Activated naive CD8-positive, alpha-beta T cell treated with anti-CD3 and anti-CD28 coated beads for 36 hours (primary cell): Measurements from ENCODE around the gene VWA3A. TPM values are rescaled to one million over a fixed set of nuclear protein-coding genes. Genes with fewer than 3 reads are reported as not detected.
"Not testable (repeated sequence)": the region's sequence is repeated elsewhere in the genome, so short reads cannot be mapped to it uniquely, and the experiment has no call there.

ENCODE experiments used
- DNase-seq: peaks from one replicate; pipeline ENCODE4 v3.0.0; 2021
- H3K27ac Mint-ChIP-seq: one replicate; pipeline ENCODE4 v1.8.0; 2022; ENCODE audit warnings: mild to moderate bottlenecking, moderate library complexity, mixed read lengths
- H3K27me3 Mint-ChIP-seq: one replicate; pipeline ENCODE4 v1.8.0; 2022; ENCODE audit warnings: mild to moderate bottlenecking, mixed read lengths
- H3K36me3 Mint-ChIP-seq: one replicate; pipeline ENCODE4 v1.8.0; 2021; ENCODE audit warnings: mild to moderate bottlenecking, mixed read lengths
- H3K4me1 Mint-ChIP-seq: one replicate; pipeline ENCODE4 v1.8.0; 2021; ENCODE audit warnings: mixed read lengths
- H3K4me3 Mint-ChIP-seq: one replicate; pipeline ENCODE4 v1.8.0; 2022; ENCODE audit warnings: mild to moderate bottlenecking, moderate library complexity, mixed read lengths
- H3K9me3 Mint-ChIP-seq: one replicate; pipeline ENCODE4 v1.8.0; 2022; ENCODE audit warnings: mixed read lengths
- total RNA-seq, 2 experiments: library from RNA; stranded (reverse); gene quantifications; one replicate each; pipeline ENCODE4 v1.2.3, GENCODE V29; 2021

The VWA3A gene
- total RNA-seq = under 1 TPM in 1 of 2 experiments, not detected in 1; 0.22 TPM

- H3K36me3 Mint-ChIP-seq = no peaks in the 10 kb centered on the region
- no peaks in the 10 kb centered on the region for H3K9me3 Mint-ChIP-seq
- DNase-seq = no peak
- no peaks in the 10 kb centered on the region for H3K4me1 Mint-ChIP-seq
- no peak within 1 kb of the TSS for H3K4me3 Mint-ChIP-seq
- peaks cover 3% of the 10 kb centered on the region for H3K27me3 Mint-ChIP-seq
- H3K27ac Mint-ChIP-seq = no peak within 1 kb of the TSS
Measured at GRCh38 chr16:22092143-22092933, at the start of gene VWA3A. VWA3A (plus strand) TSS chr16:22092541; CDS start chr16:22092638, 97 bp downstream.

GRCh38 chr16:22043882-22044281, 48.5 kb upstream of the VWA3A start:
- H3K9me3 Mint-ChIP-seq, H3K4me1 Mint-ChIP-seq, H3K27me3 Mint-ChIP-seq, H3K27ac Mint-ChIP-seq, DNase-seq, H3K4me3 Mint-ChIP-seq, H3K36me3 Mint-ChIP-seq: not testable (repeated sequence)

GRCh38 chr16:22045888-22046287, 46.5 kb upstream of the VWA3A start:
- not testable (repeated sequence) for H3K9me3 Mint-ChIP-seq, H3K27me3 Mint-ChIP-seq, H3K27ac Mint-ChIP-seq, H3K4me1 Mint-ChIP-seq, DNase-seq, H3K4me3 Mint-ChIP-seq, H3K36me3 Mint-ChIP-seq

GRCh38 chr16:22050963-22051362, 41.4 kb upstream of the VWA3A start:
- Mint-ChIP-seq H3K27ac (no peak overlapping the region), H3K36me3 (peaks cover 1% of the 10 kb centered on the region), H3K27me3 (no peaks in the 10 kb centered on the region), H3K9me3 (no peaks in the 10 kb centered on the region), H3K4me1 (peaks cover 21% of the 10 kb centered on the region), H3K4me3 (no peak overlapping the region)
- no peak for DNase-seq

- H3K4me3 Mint-ChIP-seq = no peak overlapping the region
- H3K9me3 Mint-ChIP-seq = no peaks in the 10 kb centered on the region
- H3K27ac Mint-ChIP-seq = no peak overlapping the region
- H3K36me3 Mint-ChIP-seq = peaks cover 7% of the 10 kb centered on the region
- peaks cover 21% of the 10 kb centered on the region for H3K4me1 Mint-ChIP-seq
- H3K27me3 Mint-ChIP-seq = no peaks in the 10 kb centered on the region
- no peak for DNase-seq
Measured at GRCh38 chr16:22052980-22053379, 39.4 kb upstream of the VWA3A start.

GRCh38 chr16:22053921-22054341, 38.4 kb upstream of the VWA3A start:
- peaks cover 11% of the 10 kb centered on the region for H3K36me3 Mint-ChIP-seq
- peaks cover 2% of the 10 kb centered on the region for H3K9me3 Mint-ChIP-seq
- no peak for DNase-seq
- no peak overlapping the region for H3K27ac Mint-ChIP-seq
- peaks cover 25% of the 10 kb centered on the region for H3K4me1 Mint-ChIP-seq
- no peaks in the 10 kb centered on the region for H3K27me3 Mint-ChIP-seq
- no peak overlapping the region for H3K4me3 Mint-ChIP-seq

GRCh38 chr16:22054847-22055590, 37.3 kb upstream of the VWA3A start:
- peaks cover 2% of the 10 kb centered on the region for H3K9me3 Mint-ChIP-seq
- no peaks in the 10 kb centered on the region for H3K27me3 Mint-ChIP-seq
- peaks cover 33% of the 10 kb centered on the region for H3K4me1 Mint-ChIP-seq
- H3K4me3 Mint-ChIP-seq = no peak overlapping the region
- H3K27ac Mint-ChIP-seq = no peak overlapping the region
- peaks cover 14% of the 10 kb centered on the region for H3K36me3 Mint-ChIP-seq
- DNase-seq = no peak

- H3K4me3 Mint-ChIP-seq = no peak overlapping the region
- H3K36me3 Mint-ChIP-seq = peaks cover 14% of the 10 kb centered on the region
- H3K9me3 Mint-ChIP-seq = peaks cover 2% of the 10 kb centered on the region
- H3K4me1 Mint-ChIP-seq = peaks cover 33% of the 10 kb centered on the region
- H3K27me3 Mint-ChIP-seq = no peaks in the 10 kb centered on the region
- H3K27ac Mint-ChIP-seq = no peak overlapping the region
- DNase-seq = no peak
Measured at GRCh38 chr16:22055881-22056280, 36.5 kb upstream of the VWA3A start.

GRCh38 chr16:22063888-22064467, 28.4 kb upstream of the VWA3A start:
- Mint-ChIP-seq H3K9me3 (peaks cover 5% of the 10 kb centered on the region), H3K27me3 (no peaks in the 10 kb centered on the region), H3K36me3 (peaks cover 32% of the 10 kb centered on the region), H3K4me3 (no peak overlapping the region), H3K27ac (no peak overlapping the region), H3K4me1 (peaks cover 8% of the 10 kb centered on the region)
- DNase-seq = no peak

- Mint-ChIP-seq H3K4me3 (no peak overlapping the region), H3K4me1 (no peaks in the 10 kb centered on the region), H3K27ac (no peak overlapping the region), H3K9me3 (peaks cover 5% of the 10 kb centered on the region), H3K36me3 (peaks cover 29% of the 10 kb centered on the region), H3K27me3 (no peaks in the 10 kb centered on the region)
- no peak for DNase-seq
Measured at GRCh38 chr16:22065252-22065651, 27.1 kb upstream of the VWA3A start.

GRCh38 chr16:22070361-22071330, 21.7 kb upstream of the VWA3A start:
- Mint-ChIP-seq H3K27me3 (no peaks in the 10 kb centered on the region), H3K27ac (no peak overlapping the region), H3K4me3 (no peak overlapping the region), H3K36me3 (peaks cover 21% of the 10 kb centered on the region), H3K4me1 (no peaks in the 10 kb centered on the region), H3K9me3 (peaks cover 5% of the 10 kb centered on the region)
- no peak for DNase-seq

- Mint-ChIP-seq H3K4me1 (no peaks in the 10 kb centered on the region), H3K36me3 (peaks cover 14% of the 10 kb centered on the region), H3K4me3 (no peak overlapping the region), H3K27me3 (no peaks in the 10 kb centered on the region), H3K27ac (no peak overlapping the region), H3K9me3 (peaks cover 5% of the 10 kb centered on the region)
- no peak for DNase-seq
Measured at GRCh38 chr16:22071331-22071910, 20.9 kb upstream of the VWA3A start.

GRCh38 chr16:22073350-22073749, 19.0 kb upstream of the VWA3A start:
- Mint-ChIP-seq H3K27ac (no peak overlapping the region), H3K27me3 (no peaks in the 10 kb centered on the region), H3K9me3 (no peaks in the 10 kb centered on the region), H3K4me3 (no peak overlapping the region), H3K36me3 (peaks cover 2% of the 10 kb centered on the region), H3K4me1 (no peaks in the 10 kb centered on the region)
- DNase-seq = no peak

- Mint-ChIP-seq H3K4me1 (no peaks in the 10 kb centered on the region), H3K9me3 (no peaks in the 10 kb centered on the region), H3K36me3 (no peaks in the 10 kb centered on the region), H3K4me3 (no peak overlapping the region), H3K27me3 (no peaks in the 10 kb centered on the region), H3K27ac (no peak overlapping the region)
- DNase-seq = no peak
Measured at GRCh38 chr16:22075043-22075757, 17.1 kb upstream of the VWA3A start.
